Kidney (tissue), 14 donors: ENCODE results near the gene ROBO4. TPM values are rescaled to one million over a fixed set of nuclear protein-coding genes. Genes with fewer than 3 reads are reported as not detected.

Source experiments
- DNase-seq, 5 donors: peaks; one replicate each; pipeline ENCODE4 v3.0.0-alpha.2; 2013 to 2020
- FAIRE-seq: peaks from 2 replicates; lab custom pipeline; 2012; peaks lifted over from hg19 to GRCh38; lab: Jason Lieb, UNC
- H3K27ac ChIP-seq, 2 donors: one replicate each; pipeline ENCODE4 v1.7.0; 2013; ENCODE audit warnings: low read depth in 2 of 2, low read length in 2 of 2, inconsistent platforms in 1 of 2
- H3K27me3 ChIP-seq: one replicate; pipeline ENCODE4 v1.7.1; 2013; ENCODE audit warnings: low read length, inconsistent platforms; ENCODE audit not compliant: control insufficient read depth, insufficient read depth
- H3K36me3 ChIP-seq, 3 donors: one replicate each; pipeline versions ENCODE4 v1.7.0 to v1.7.1; 2013; ENCODE audit warnings: low read length in 3 of 3, control low read depth in 1 of 3, inconsistent platforms in 1 of 3; ENCODE audit not compliant: insufficient read depth in 3 of 3, control insufficient read depth in 2 of 3
- H3K4me1 ChIP-seq, 3 donors: one replicate each; pipeline versions ENCODE4 v1.7.0 to v1.7.1; 2013; ENCODE audit warnings: low read length in 3 of 3, inconsistent platforms in 1 of 3, low read depth in 1 of 3; ENCODE audit not compliant: control insufficient read depth in 2 of 3, insufficient read depth in 2 of 3
- H3K4me3 ChIP-seq, 3 donors: one replicate each; pipeline versions ENCODE4 v1.7.0 to v1.8.1; 2013; ENCODE audit warnings: low read length in 3 of 3, control low read depth in 1 of 3, inconsistent platforms in 1 of 3
- H3K9ac ChIP-seq, 3 donors: one replicate each; pipeline versions ENCODE4 v1.7.0 to v1.7.1; 2013; ENCODE audit warnings: low read length in 3 of 3, control low read depth in 1 of 3, inconsistent platforms in 1 of 3
- H3K9me3 ChIP-seq, 3 donors: one replicate each; pipeline versions ENCODE4 v1.7.0 to v1.7.1; 2013; ENCODE audit warnings: low read length in 3 of 3, control low read depth in 1 of 3, inconsistent platforms in 1 of 3; ENCODE audit not compliant: control insufficient read depth in 2 of 3, insufficient read depth in 1 of 3
- CTCF ChIP-seq: IDR thresholded peaks from 3 replicates; pipeline ENCODE4 v1.5.1; 2012; ENCODE audit warnings: mild to moderate bottlenecking, moderate library complexity, borderline replicate concordance; ENCODE audit not compliant: insufficient read depth; ENCODE audit errors: extremely low read depth
- intact Hi-C: fragments of 100-400 bp; cut with DNase I; formaldehyde crosslinking; loops from one replicate; pipeline ENCODE4 v1.11.1; 2022
- polyA plus RNA-seq: library from polyadenylated mRNA; stranded (reverse); fragments of 350-450 nt; fragmentation: Illumina TruSeq; extraction: RNeasy Lipid Tissue Mini Kit (QIAGEN cat#74804); gene quantifications from one replicate; pipeline ENCODE4 v1.2.3, GENCODE V29; 2014; ENCODE audit warnings: low read depth, low replicate concordance; ENCODE audit not compliant: insufficient read depth
- total RNA-seq: library from RNA; stranded (reverse); fragmentation: NEBNext Ultra II Directional; extraction: Animal tissue kit (Norgen Biotek cat#: 25700); gene quantifications from one replicate; pipeline ENCODE4 v1.2.1, GENCODE V29; 2021
- donor health status: control.
- donor health status: control.
- donor health status: control.
- donor health status: control.
- donor health status: control.
- donor health status: DM: yes; HTN: yes; CAD: no.
- donor health status: Normal renal cell carcinoma (clear cell type).

ROBO4 gene
- total and polyA plus RNA-seq, 2 donors from 2014 or later: 12.8 to 29.5 TPM

- FAIRE-seq (no peak), DNase-seq (no peak)
- Histone ChIP-seq H3K27ac (no peak overlapping the region), H3K9ac (no peak overlapping the region), H3K27me3 (no peaks in the 10 kb centered on the region), H3K36me3 (no peaks in the 10 kb centered on the region), H3K4me3 (no peak overlapping the region), H3K4me1 (peaks cover 0 to 4% (median 0%) of the 10 kb centered on the region in 3 donors), H3K9me3 (no peaks in the 10 kb centered on the region)
- no peak for TF ChIP-seq CTCF
- intact Hi-C loops: no loop called here
Measured at GRCh38 chr11:124917115-124917637, 19.5 kb upstream of the ROBO4 start.

GRCh38 chr11:124916370-124916710 is 18.7 kb upstream of the ROBO4 start:
- no peak overlapping the region for H3K27ac ChIP-seq
- H3K9me3 ChIP-seq: no peaks in the 10 kb centered on the region
- intact Hi-C loops: no loop called here
- H3K27me3 ChIP-seq: no peaks in the 10 kb centered on the region
- no peak for TF ChIP-seq CTCF
- FAIRE-seq: no peak
- H3K4me1 ChIP-seq: peaks cover 0 to under 1% (median 0%) of the 10 kb centered on the region in 3 donors
- H3K36me3 ChIP-seq: no peaks in the 10 kb centered on the region
- H3K9ac ChIP-seq: no peak overlapping the region
- no peak for DNase-seq
- no peak overlapping the region for H3K4me3 ChIP-seq

- no peak overlapping the region for H3K27ac ChIP-seq
- H3K4me3 ChIP-seq: no peak overlapping the region
- H3K4me1 ChIP-seq: no peaks in the 10 kb centered on the region
- no peaks in the 10 kb centered on the region for H3K36me3 ChIP-seq
- no peaks in the 10 kb centered on the region for H3K27me3 ChIP-seq
- no peak for DNase-seq
- no peak for FAIRE-seq
- H3K9ac ChIP-seq: no peak overlapping the region
- intact Hi-C loops: no loop called here
- no peak for TF ChIP-seq CTCF
- H3K9me3 ChIP-seq: no peaks in the 10 kb centered on the region
Measured at GRCh38 chr11:124915541-124916369, 18.1 kb upstream of the ROBO4 start.
